PC-3 (cell line): Measurements from ENCODE around the gene SHISAL2A.

Experiments used
- EZH2 ChIP-seq: fragments of 300-600 bp; sonication (generic); IDR thresholded peaks from one replicate; pipeline ENCODE4 v1.6.1; 2017; ENCODE audit warnings: antibody characterized with exemption, mild to moderate bottlenecking, low read length; ENCODE audit not compliant: unreplicated experiment
- EZH2phosphoT487 ChIP-seq: fragments of 300-600 bp; sonication (generic); IDR thresholded peaks from 2 replicates; pipeline ENCODE4 v1.6.1; 2018; ENCODE audit warnings: mild to moderate bottlenecking, antibody characterized with exemption, low read length, borderline replicate concordance
- TF ChIP-seq, protein P1 (sequence below): fragments of 300-600 bp; sonication (generic); conservative IDR thresholded peaks from 2 replicates; pipeline ENCODE4 v1.5.1; 2017; ENCODE audit warnings: antibody characterized with exemption, low read depth, mild to moderate bottlenecking, low read length

DNA sequence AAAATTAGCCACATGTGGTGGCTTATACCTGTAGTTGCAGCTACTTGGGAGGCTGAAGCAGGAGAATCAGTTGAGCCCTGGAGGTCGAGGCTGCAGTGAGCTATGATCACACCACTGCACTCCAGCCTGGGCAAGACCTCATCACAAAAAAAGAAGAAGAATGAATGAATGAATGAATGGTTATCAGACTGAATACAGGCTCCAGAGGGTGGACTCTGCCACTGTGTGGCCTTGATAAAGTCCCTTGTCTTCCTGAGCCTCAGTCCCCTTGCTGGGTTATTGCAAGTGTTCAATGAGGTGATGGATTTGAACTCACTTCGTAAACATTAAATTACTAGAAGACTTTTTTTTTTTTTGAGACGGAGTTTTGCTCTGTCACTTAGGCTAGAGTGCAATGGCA, 24.7 kb downstream of the SHISAL2A start:
- TF ChIP-seq, protein P1, sequence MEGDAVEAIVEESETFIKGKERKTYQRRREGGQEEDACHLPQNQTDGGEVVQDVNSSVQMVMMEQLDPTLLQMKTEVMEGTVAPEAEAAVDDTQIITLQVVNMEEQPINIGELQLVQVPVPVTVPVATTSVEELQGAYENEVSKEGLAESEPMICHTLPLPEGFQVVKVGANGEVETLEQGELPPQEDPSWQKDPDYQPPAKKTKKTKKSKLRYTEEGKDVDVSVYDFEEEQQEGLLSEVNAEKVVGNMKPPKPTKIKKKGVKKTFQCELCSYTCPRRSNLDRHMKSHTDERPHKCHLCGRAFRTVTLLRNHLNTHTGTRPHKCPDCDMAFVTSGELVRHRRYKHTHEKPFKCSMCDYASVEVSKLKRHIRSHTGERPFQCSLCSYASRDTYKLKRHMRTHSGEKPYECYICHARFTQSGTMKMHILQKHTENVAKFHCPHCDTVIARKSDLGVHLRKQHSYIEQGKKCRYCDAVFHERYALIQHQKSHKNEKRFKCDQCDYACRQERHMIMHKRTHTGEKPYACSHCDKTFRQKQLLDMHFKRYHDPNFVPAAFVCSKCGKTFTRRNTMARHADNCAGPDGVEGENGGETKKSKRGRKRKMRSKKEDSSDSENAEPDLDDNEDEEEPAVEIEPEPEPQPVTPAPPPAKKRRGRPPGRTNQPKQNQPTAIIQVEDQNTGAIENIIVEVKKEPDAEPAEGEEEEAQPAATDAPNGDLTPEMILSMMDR: no peak
- no peak for TF ChIP-seq EZH2
- TF ChIP-seq EZH2phosphoT487: no peak
